Keratinocyte (primary cell): ENCODE results near the gene SPATS2.

Source experiments
- CTCF ChIP-seq, 3 experiments: IDR thresholded peaks in 1 of 3; conservative IDR thresholded peaks in 1 of 3; optimal IDR thresholded peaks in 1 of 3; 2 replicates in 2 of 3; 3 replicates in 1 of 3; pipeline versions ENCODE3 to v1.5.1; 2011; ENCODE audit warnings: low read length in 3 of 3, mild to moderate bottlenecking in 3 of 3, moderate library complexity in 2 of 3, control low read depth in 1 of 3, inconsistent platforms in 1 of 3; ENCODE audit not compliant: insufficient read depth in 2 of 3; ENCODE audit errors: extremely low read depth in 1 of 3
- EZH2 ChIP-seq: IDR thresholded peaks from one replicate; pipeline ENCODE4 v1.6.1; 2012; ENCODE audit warnings: inconsistent platforms, mild to moderate bottlenecking, low read length, moderate library complexity

DNA sequence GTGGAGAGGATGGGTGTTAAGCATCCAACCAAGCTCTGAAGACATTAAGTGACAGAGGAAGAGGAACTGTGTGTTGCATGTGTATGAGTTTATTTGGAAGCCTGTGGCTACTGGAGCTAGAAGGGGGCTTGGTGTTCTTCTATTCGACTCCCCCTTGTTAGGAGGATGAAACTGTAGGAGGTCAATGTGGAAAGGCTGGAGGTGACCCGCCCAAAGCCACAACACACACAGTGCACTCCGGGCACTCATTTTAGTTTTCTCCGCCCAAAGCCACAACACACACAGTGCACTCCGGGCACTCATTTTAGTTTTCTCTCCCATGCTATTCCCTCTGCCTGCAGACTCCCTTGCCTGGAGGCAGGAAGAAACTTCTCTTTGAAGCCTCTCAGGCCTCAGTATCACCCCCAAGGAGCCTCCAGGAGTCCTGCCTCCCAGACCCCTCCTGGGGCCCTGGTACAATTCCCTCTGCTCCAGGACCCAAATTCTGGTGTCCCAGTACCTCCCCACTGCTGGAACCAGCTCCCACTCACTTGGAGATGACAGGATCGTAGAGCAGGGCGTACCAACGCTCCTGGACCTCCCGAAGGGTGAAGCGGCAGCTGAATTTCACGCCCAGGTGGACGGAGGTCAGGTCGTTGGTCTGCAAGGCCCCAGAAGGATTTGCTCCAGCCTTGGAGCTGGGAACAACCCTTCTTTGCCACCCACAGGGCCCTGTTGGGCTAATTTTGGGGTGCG, 196.9 kb downstream of the SPATS2 start:
- TF ChIP-seq CTCF (optimal IDR thresholded peaks at IDR 0.05 in 1 of 3, IDR thresholded peaks at IDR 0.05 in 1 of 3, conservative IDR thresholded peaks at IDR 0.05 in 1 of 3; ENCODE audit: extremely low read depth in 1 of 3, insufficient read depth in 2 of 3, low read length in 3 of 3) (no peak), EZH2 (no peak)
